K562 (cell line): ENCODE data around the gene EEF1A2. TPM values are rescaled to one million over a fixed set of nuclear protein-coding genes. Genes with fewer than 3 reads are reported as not detected.

ENCODE experiments used
- ATAC-seq: fragments of 200-7000 bp; cut with Tn5 transposase; 3 replicates; pipeline ENCODE4 v1.9.1; 2020; ENCODE audit warnings: moderate library complexity
- BruUV-seq: library from RNA; stranded (reverse); fragments of 400-500 nt; replicated peaks from 2 replicates; lab custom pipeline; 2021; lab: Mats Ljungman, UMichigan
- CTCF ChIA-PET: fragments of 300-600 bp; formaldehyde crosslinking; extraction: SDS; loops from one replicate; lab custom pipeline; 2021; ENCODE audit warnings: low intra/inter-chr PET ratio; lab: Yijun Ruan, JAX
- POLR2A ChIA-PET: fragments of 300-600, 350-650 bp; sonication (Branson Sonifier 250); formaldehyde crosslinking; extraction: SDS; loops from one replicate; lab custom pipeline; 2021; ENCODE audit warnings: antibody characterized with exemption, inconsistent platforms; lab: Yijun Ruan, JAX
- DNase-seq, 4 experiments: peaks; one replicate each; pipeline versions ENCODE4 v3.0.0 to v3.0.0-alpha.2; 2011 to 2018; ENCODE audit warnings: low spot score in 3 of 4, mixed read lengths in 3 of 4; ENCODE audit errors: extremely low read depth in 1 of 4
- FAIRE-seq: peaks from 2 replicates; lab custom pipeline; 2011; peaks lifted over from hg19 to GRCh38; lab: Jason Lieb, UNC
- H2AFZ ChIP-seq: 2 replicates; pipeline ENCODE4 v1.6.0; 2011; ENCODE audit warnings: low read depth, low read length, control low read depth, inconsistent platforms
- H3K27ac ChIP-seq: fragments of 200-600 bp; 3 replicates; pipeline ENCODE4 v1.8.0; 2011; ENCODE audit warnings: low read depth, mild to moderate bottlenecking, control low read depth, inconsistent platforms, low read length, moderate library complexity, mixed read lengths; ENCODE audit errors: extremely low read depth
- H3K27me3 ChIP-seq, 2 experiments: fragments of 300-600 bp in 1 of 2; 2 replicates in 1 of 2; 3 replicates in 1 of 2; pipeline versions ENCODE4 v1.6.0 to v1.8.0; 2011; ENCODE audit warnings: inconsistent platforms in 2 of 2, low read length in 2 of 2, mild to moderate bottlenecking in 1 of 2, mixed read lengths in 1 of 2, moderate library complexity in 1 of 2; ENCODE audit not compliant: control insufficient read depth in 2 of 2, insufficient read depth in 2 of 2
- H3K36me3 ChIP-seq: fragments of 300-600 bp; 3 replicates; pipeline ENCODE4 v1.8.0; 2011; ENCODE audit warnings: mild to moderate bottlenecking, low read length, inconsistent platforms; ENCODE audit not compliant: control insufficient read depth, insufficient read depth
- H3K4me1 ChIP-seq, 2 experiments: fragments of 200-600 bp in 1 of 2; replicated peaks in 1 of 2; 2 replicates in 1 of 2; 3 replicates in 1 of 2; pipeline versions ENCODE4 v1.5.1 to v1.8.0; 2011; ENCODE audit warnings: inconsistent platforms in 2 of 2, low read length in 2 of 2, mild to moderate bottlenecking in 1 of 2, mixed read lengths in 1 of 2, moderate library complexity in 1 of 2; ENCODE audit not compliant: control insufficient read depth in 2 of 2, insufficient read depth in 2 of 2
- H3K4me2 ChIP-seq: 2 replicates; pipeline ENCODE4 v1.6.1; 2011; ENCODE audit warnings: low read length, control low read depth, inconsistent platforms, mixed read lengths; ENCODE audit not compliant: insufficient read depth
- H3K4me3 ChIP-seq: fragments of 200-600 bp; sonication (generic), shearing (Covaris generic); 2 replicates; pipeline ENCODE4 v1.5.1; 2016; ENCODE audit warnings: control low read depth, inconsistent platforms
- H3K79me2 ChIP-seq: fragments of 200-600 bp; 3 replicates; pipeline ENCODE4 v1.8.0; 2011; ENCODE audit warnings: low read length, inconsistent platforms; ENCODE audit not compliant: control insufficient read depth, insufficient read depth
- H3K9ac ChIP-seq, 2 experiments: 2 replicates each; pipeline versions ENCODE4 v1.6.0 to v1.6.1; 2011; ENCODE audit warnings: low read depth in 2 of 2, low read length in 2 of 2, control low read depth in 1 of 2, inconsistent platforms in 1 of 2, mild to moderate bottlenecking in 1 of 2, mixed read lengths in 1 of 2; ENCODE audit not compliant: insufficient read depth in 1 of 2
- H3K9me1 ChIP-seq: one replicate; pipeline ENCODE4 v1.6.0; 2011; ENCODE audit warnings: inconsistent platforms, mild to moderate bottlenecking, low read length, moderate library complexity; ENCODE audit not compliant: control insufficient read depth, insufficient read depth
- H3K9me3 ChIP-seq: replicated peaks from 2 replicates; pipeline ENCODE4 v1.5.1; 2011; ENCODE audit warnings: low read depth, low read length, inconsistent platforms; ENCODE audit not compliant: control insufficient read depth, insufficient read depth
- H4K20me1 ChIP-seq: replicated peaks from 2 replicates; pipeline ENCODE4 v1.6.1; 2011; ENCODE audit warnings: low read length, inconsistent platforms, mixed read lengths; ENCODE audit not compliant: control insufficient read depth, insufficient read depth
- ADNP ChIP-seq: fragments of 200-800 bp; sonication (Bioruptor generic); IDR thresholded peaks from 2 replicates; pipeline ENCODE4 v1.6.1; 2016; ENCODE audit warnings: missing genetic modification characterization, missing compliant biosample characterization
- CBX8 ChIP-seq: fragments of 200-600 bp; sonication (generic); IDR thresholded peaks from 2 replicates; pipeline ENCODE4 v1.6.1; 2012; ENCODE audit warnings: borderline replicate concordance, mixed run types, low read depth, mild to moderate bottlenecking, moderate library complexity, mixed read lengths, low read length, control low read depth, inconsistent platforms; ENCODE audit not compliant: poor library complexity, severe bottlenecking; ENCODE audit errors: extremely low read depth
- CEBPB ChIP-seq: fragments of 450-650 bp; IDR thresholded peaks from 2 replicates; pipeline ENCODE4 v1.6.1; 2016; ENCODE audit warnings: missing genetic modification characterization, missing compliant biosample characterization
- KAT8 ChIP-seq: fragments of 450-650 bp; IDR thresholded peaks from 2 replicates; pipeline ENCODE4 v1.6.1; 2016; ENCODE audit warnings: low read depth, mild to moderate bottlenecking
- MEIS2 ChIP-seq: fragments of 450-650 bp; IDR thresholded peaks from 2 replicates; pipeline ENCODE4 v1.6.1; 2014; ENCODE audit warnings: mild to moderate bottlenecking; ENCODE audit not compliant: partially characterized antibody
- MTA3 ChIP-seq: fragments of 450-650 bp; formaldehyde crosslinking; IDR thresholded peaks from 2 replicates; pipeline ENCODE4 v1.6.1; 2017; ENCODE audit warnings: mild to moderate bottlenecking, borderline replicate concordance
- NCOA4 ChIP-seq: fragments of 450-650 bp; IDR thresholded peaks from 2 replicates; pipeline ENCODE4 v1.6.1; 2018; ENCODE audit warnings: mild to moderate bottlenecking; ENCODE audit not compliant: partially characterized antibody
- SMAD1 ChIP-seq: fragments of 150-350 bp; IDR thresholded peaks from 2 replicates; pipeline ENCODE4 v1.6.1; 2014; ENCODE audit warnings: low read length, low read depth; ENCODE audit not compliant: partially characterized antibody
- TFAM ChIP-seq: fragments of 250-450 bp; sonication (Bioruptor Pico); conservative IDR thresholded peaks from 2 replicates; pipeline ENCODE4 v1.5.0; 2021; ENCODE audit warnings: mild to moderate bottlenecking, moderate library complexity
- XRCC4 ChIP-seq: IDR thresholded peaks from one replicate; pipeline ENCODE4 v1.6.1; 2011; ENCODE audit not compliant: insufficient read depth, insufficient read length; ENCODE audit errors: extremely low read depth
- ZNF224 ChIP-seq: sonication (generic); formaldehyde crosslinking; IDR thresholded peaks from 2 replicates; pipeline ENCODE4 v1.8.0; 2022; ENCODE audit warnings: mild to moderate bottlenecking, missing genetic modification reagents
- WGBS: fragments of 100-300 bp; shearing (Covaris generic); methylation state at CpG from one replicate; pipeline ENCODE4 v1.1.6; 2016; ENCODE audit warnings: low coverage, mixed read lengths; ENCODE audit not compliant: insufficient coverage; ENCODE audit errors: missing lambda C conversion rate; 5-methylcytosine and 5-hydroxymethylcytosine counted together
- in situ Hi-C: fragments of 300-500 bp; cut with MboI; formaldehyde crosslinking; loops from 4 replicates; pipeline ENCODE4 v1.15.0; 2018; ENCODE audit warnings: inconsistent platforms, mixed read lengths
- intact Hi-C: fragments of 100-400 bp; cut with micrococcal nuclease; formaldehyde crosslinking; loops from 2 replicates; pipeline ENCODE4 v1.14.2; 2022
- polyA plus RNA-seq, 8 experiments: library from polyadenylated mRNA; depleted of rRNA in 4 of 8; stranded (reverse) in 5 of 8; unstranded in 3 of 8; fragments of >200 nt; fragmentation: Nextera tagmentation in 2 of 8; fragmentation: Illumina TruSeq in 1 of 8; extraction: Ambion mirVana in 2 of 8; extraction: Trizol in 1 of 8; gene quantifications; 2 replicates each; pipeline versions ENCODE4 v1.2.1 to v1.2.3, GENCODE V29; 2011 to 2014; ENCODE audit warnings: inconsistent platforms in 1 of 8, missing spikeins in 1 of 8
- total RNA-seq, 7 experiments: library from RNA; depleted of rRNA in 6 of 7; stranded (reverse); fragments of >200 nt in 6 of 7; fragmentation: Illumina TruSeq in 2 of 7; extraction: Trizol in 2 of 7; gene quantifications; 2 replicates each; pipeline versions ENCODE4 v1.2.1 to v1.2.3, GENCODE V29; 2011 to 2021; ENCODE audit warnings: low replicate concordance in 1 of 7
- TF ChIP-seq, protein P1 (sequence below): fragments of 250-450 bp; sonication (Bioruptor Pico); IDR thresholded peaks from 2 replicates; pipeline ENCODE4 v1.8.0; 2022; ENCODE audit warnings: inconsistent platforms

The EEF1A2 gene
- total and polyA plus RNA-seq, 9 of the 15 experiments (the other 6 are each of a cell fraction or from before 2014, with no cell fraction given): 0.04 to 29.6 (median 11.5) TPM

DNA sequence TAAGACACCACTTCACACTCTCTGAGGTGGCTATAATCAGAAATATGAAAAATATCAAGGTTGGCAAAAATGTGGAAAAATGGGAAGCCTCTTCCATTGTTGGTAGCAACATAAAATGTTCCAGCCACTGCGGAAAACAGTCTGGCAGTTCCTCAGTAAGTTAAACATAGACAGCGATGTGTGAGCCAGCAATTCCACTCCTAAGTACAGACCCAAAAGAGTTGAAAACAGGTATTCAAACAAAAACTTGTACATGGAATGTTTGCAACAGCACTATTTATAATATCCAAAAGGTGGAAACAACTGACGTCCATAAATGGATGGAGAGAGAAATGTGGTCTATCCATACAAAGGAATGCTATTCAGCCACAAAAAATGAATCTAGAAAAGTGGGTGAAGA lies 14.3 kb upstream of the EEF1A2 start:
- ATAC-seq (no peak), FAIRE-seq (no peak), DNase-seq (no peak)
- BruUV-seq: no TSS peak
- no peak overlapping the region for H2AFZ ChIP-seq
- H3K79me2 ChIP-seq: no peaks in the 10 kb centered on the region
- ChIA-PET CTCF (no interaction called here), POLR2A (no interaction called here)
- H3K9ac ChIP-seq: no peak overlapping the region
- in situ Hi-C loops (no loop called here), intact Hi-C loops (no loop called here)
- no peaks in the 10 kb centered on the region for H4K20me1 ChIP-seq
- no peak overlapping the region for H3K4me3 ChIP-seq
- TF ChIP-seq MEIS2 (no peak), TFAM (no peak), SMAD1 (no peak), XRCC4 (no peak), MTA3 (no peak), CEBPB (no peak), ADNP (tag) (no peak), CBX8 (no peak), ZNF224 (CRISPR knock-in tag) (no peak), NCOA4 (no peak), KAT8 (no peak)
- TF ChIP-seq, protein P1, sequence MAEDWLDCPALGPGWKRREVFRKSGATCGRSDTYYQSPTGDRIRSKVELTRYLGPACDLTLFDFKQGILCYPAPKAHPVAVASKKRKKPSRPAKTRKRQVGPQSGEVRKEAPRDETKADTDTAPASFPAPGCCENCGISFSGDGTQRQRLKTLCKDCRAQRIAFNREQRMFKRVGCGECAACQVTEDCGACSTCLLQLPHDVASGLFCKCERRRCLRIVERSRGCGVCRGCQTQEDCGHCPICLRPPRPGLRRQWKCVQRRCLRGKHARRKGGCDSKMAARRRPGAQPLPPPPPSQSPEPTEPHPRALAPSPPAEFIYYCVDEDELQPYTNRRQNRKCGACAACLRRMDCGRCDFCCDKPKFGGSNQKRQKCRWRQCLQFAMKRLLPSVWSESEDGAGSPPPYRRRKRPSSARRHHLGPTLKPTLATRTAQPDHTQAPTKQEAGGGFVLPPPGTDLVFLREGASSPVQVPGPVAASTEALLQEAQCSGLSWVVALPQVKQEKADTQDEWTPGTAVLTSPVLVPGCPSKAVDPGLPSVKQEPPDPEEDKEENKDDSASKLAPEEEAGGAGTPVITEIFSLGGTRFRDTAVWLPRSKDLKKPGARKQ (CRISPR knock-in tag): no peak
- H3K4me1 ChIP-seq: peaks cover 0 to 11% of the 10 kb centered on the region in 2 experiments; a peak in 4 of 5 replicates
- H3K4me2 ChIP-seq: no peak overlapping the region
- H3K36me3 ChIP-seq: no peaks in the 10 kb centered on the region
- no peaks in the 10 kb centered on the region for H3K9me1 ChIP-seq
- H3K27me3 ChIP-seq: peaks cover 42 to 51% of the 10 kb centered on the region in 2 experiments
- H3K27ac ChIP-seq: no peak overlapping the region
- 0% methylated on average over 3 of the region's 3 CpGs for WGBS
- H3K9me3 ChIP-seq: peaks cover 2% of the 10 kb centered on the region; the same call in 1 of the 2 replicates
